Esophagus (tissue), 2 donors: Measurements from ENCODE around the gene CALCOCO2. TPM values are rescaled to one million over a fixed set of nuclear protein-coding genes. Genes with fewer than 3 reads are reported as not detected.
"Not testable (repeated sequence)": the region's sequence is repeated elsewhere in the genome, so short reads cannot be mapped to it uniquely, and the experiment has no call there.

Experiments
- H3K27ac ChIP-seq, 2 donors: one replicate each; pipeline ENCODE4 v1.5.1; 2013; ENCODE audit warnings: low read depth in 2 of 2, mild to moderate bottlenecking in 2 of 2, inconsistent platforms in 1 of 2, low read length in 1 of 2, moderate library complexity in 1 of 2
- H3K27me3 ChIP-seq, 2 donors: one replicate each; pipeline ENCODE4 v1.6.1; 2013; ENCODE audit warnings: low read length in 2 of 2, control low read depth in 1 of 2, mild to moderate bottlenecking in 1 of 2; ENCODE audit not compliant: insufficient read depth in 2 of 2, control insufficient read depth in 1 of 2
- H3K36me3 ChIP-seq, 2 donors: one replicate each; pipeline ENCODE4 v1.6.1; 2013; ENCODE audit warnings: low read length in 1 of 2; ENCODE audit not compliant: control insufficient read depth in 2 of 2, insufficient read depth in 2 of 2
- H3K4me1 ChIP-seq, 2 donors: one replicate each; pipeline ENCODE4 v1.6.1; 2013; ENCODE audit warnings: low read length in 1 of 2; ENCODE audit not compliant: control insufficient read depth in 2 of 2, insufficient read depth in 2 of 2
- H3K4me3 ChIP-seq, 2 donors: one replicate each; pipeline ENCODE4 v1.5.1; 2013; ENCODE audit warnings: low read length in 2 of 2, mild to moderate bottlenecking in 2 of 2, low read depth in 1 of 2, moderate library complexity in 1 of 2
- H3K9me3 ChIP-seq, 2 donors: one replicate each; pipeline ENCODE4 v1.6.1; 2013; ENCODE audit warnings: mild to moderate bottlenecking in 2 of 2, low read depth in 1 of 2, low read length in 1 of 2, moderate library complexity in 1 of 2; ENCODE audit not compliant: control insufficient read depth in 2 of 2, insufficient read depth in 1 of 2
- WGBS, 2 donors: extraction: QIAGEN DNeasy Blood & Tissue Kit; methylation state at CpG; one replicate each; pipeline ENCODE4 v1.1.7; 2013; 5-methylcytosine and 5-hydroxymethylcytosine counted together
- polyA plus RNA-seq, 2 donors: library from polyadenylated mRNA; stranded (reverse); fragments of 200-250 nt; gene quantifications; one replicate each; pipeline ENCODE4 v1.2.3, GENCODE V29; 2013
- donor health status: healthy with polysubstance abuse.
- donor health status: Bipolar disorder and iron deficiency.

Gene CALCOCO2
- polyA plus RNA-seq, 2 donors = 38.8 to 57.5 TPM

GRCh38 chr17:48871551-48872351 is 40.9 kb downstream of the CALCOCO2 start:
- H3K4me3 ChIP-seq = no peak overlapping the region
- H3K9me3 ChIP-seq = no peaks in the 10 kb centered on the region
- H3K36me3 ChIP-seq = no peaks in the 10 kb centered on the region
- H3K27me3 ChIP-seq = no peaks in the 10 kb centered on the region
- peak overlapping the region in 1 of 2 donors; percentile 15 for H3K27ac ChIP-seq
- no peaks in the 10 kb centered on the region for H3K4me1 ChIP-seq
- 46 to 60% methylated on average over 11 of the region's 11 CpGs for WGBS, 2 donors

GRCh38 chr17:48872409-48872808 is 41.6 kb downstream of the CALCOCO2 start:
- not testable (repeated sequence) for H3K4me3 ChIP-seq, H3K36me3 ChIP-seq, H3K27me3 ChIP-seq, H3K4me1 ChIP-seq, H3K9me3 ChIP-seq, H3K27ac ChIP-seq
- WGBS, 2 donors = 74 to 78% methylated on average over 3 of the region's 3 CpGs

- H3K4me3 ChIP-seq = no peak overlapping the region
- WGBS, 2 donors = 69 to 73% methylated on average over 1 of the region's 1 CpG
- H3K9me3 ChIP-seq = no peaks in the 10 kb centered on the region
- H3K4me1 ChIP-seq = no peaks in the 10 kb centered on the region
- H3K27ac ChIP-seq = no peak overlapping the region
- no peaks in the 10 kb centered on the region for H3K36me3 ChIP-seq
- H3K27me3 ChIP-seq = no peaks in the 10 kb centered on the region
Measured at GRCh38 chr17:48873209-48873608, 42.4 kb downstream of the CALCOCO2 start.

GRCh38 chr17:48873696-48874443 is 43.0 kb downstream of the CALCOCO2 start:
- no peaks in the 10 kb centered on the region for H3K4me1 ChIP-seq
- no peak overlapping the region for H3K4me3 ChIP-seq
- no peaks in the 10 kb centered on the region for H3K9me3 ChIP-seq
- H3K27me3 ChIP-seq = no peaks in the 10 kb centered on the region
- 63 to 66% methylated on average over 5 of the region's 5 CpGs for WGBS, 2 donors
- H3K36me3 ChIP-seq = no peaks in the 10 kb centered on the region
- H3K27ac ChIP-seq = no peak overlapping the region

- Histone ChIP-seq H3K9me3 (no peaks in the 10 kb centered on the region), H3K4me3 (no peak overlapping the region), H3K36me3 (no peaks in the 10 kb centered on the region), H3K4me1 (no peaks in the 10 kb centered on the region), H3K27ac (no peak overlapping the region), H3K27me3 (no peaks in the 10 kb centered on the region)
- 18 to 25% methylated on average over 12 of the region's 12 CpGs for WGBS, 2 donors
Measured at GRCh38 chr17:48878920-48879898, 48.4 kb downstream of the CALCOCO2 start.

- Histone ChIP-seq H3K27ac (no peak overlapping the region), H3K4me1 (no peaks in the 10 kb centered on the region), H3K36me3 (no peaks in the 10 kb centered on the region), H3K4me3 (no peak overlapping the region), H3K9me3 (no peaks in the 10 kb centered on the region), H3K27me3 (no peaks in the 10 kb centered on the region)
- WGBS, 2 donors = 83 to 85% methylated on average over 2 of the region's 2 CpGs
Measured at GRCh38 chr17:48882272-48882671, 51.4 kb downstream of the CALCOCO2 start.

GRCh38 chr17:48883171-48883570 is 52.3 kb downstream of the CALCOCO2 start:
- WGBS, 2 donors = 56 to 59% methylated on average over 10 of the region's 10 CpGs
- H3K27ac ChIP-seq = no peak overlapping the region
- no peaks in the 10 kb centered on the region for H3K36me3 ChIP-seq
- no peaks in the 10 kb centered on the region for H3K9me3 ChIP-seq
- no peak overlapping the region for H3K4me3 ChIP-seq
- no peaks in the 10 kb centered on the region for H3K27me3 ChIP-seq
- H3K4me1 ChIP-seq = no peaks in the 10 kb centered on the region

GRCh38 chr17:48890086-48890485 is 59.3 kb downstream of the CALCOCO2 start:
- no peaks in the 10 kb centered on the region for H3K4me1 ChIP-seq
- no peak overlapping the region for H3K27ac ChIP-seq
- peaks cover under 1 to 4% of the 10 kb centered on the region in 2 donors for H3K36me3 ChIP-seq
- no peaks in the 10 kb centered on the region for H3K27me3 ChIP-seq
- WGBS, 2 donors = 91% methylated on average over 2 of the region's 2 CpGs
- no peaks in the 10 kb centered on the region for H3K9me3 ChIP-seq
- H3K4me3 ChIP-seq = no peak overlapping the region

- H3K4me1 ChIP-seq = no peaks in the 10 kb centered on the region
- H3K9me3 ChIP-seq = no peaks in the 10 kb centered on the region
- peak overlapping the region; percentile 74 to 75 for H3K4me3 ChIP-seq
- WGBS, 2 donors = 1 to 2% methylated on average over 24 of the region's 24 CpGs
- H3K36me3 ChIP-seq = peaks cover 7 to 11% of the 10 kb centered on the region in 2 donors
- H3K27ac ChIP-seq = peak overlapping the region; percentile 40 to 89
- no peaks in the 10 kb centered on the region for H3K27me3 ChIP-seq
Measured at GRCh38 chr17:48892940-48893645, 62.3 kb downstream of the CALCOCO2 start.
